Gastrocnemius medialis (tissue), 4 donors: ENCODE measurements around the gene CUX1.

Experiments used
- POLR2A ChIP-seq, 2 donors: fragments of 450-650 bp; IDR thresholded peaks; one replicate each; pipeline ENCODE4 v1.6.1; 2017; ENCODE audit warnings: antibody characterized with exemption in 2 of 2, mild to moderate bottlenecking in 2 of 2, moderate library complexity in 2 of 2
- TF ChIP-seq, protein P1 (sequence below), 5 experiments: fragments of 450-650 bp in 3 of 5; fragments of 200-600 bp in 2 of 5; sonication (generic) in 2 of 5; IDR thresholded peaks in 4 of 5; conservative IDR thresholded peaks in 1 of 5; 1 replicate in 4 of 5; 2 replicates in 1 of 5; pipeline ENCODE4 v1.5.1; 2016 to 2019; ENCODE audit warnings: antibody characterized with exemption in 5 of 5, mild to moderate bottlenecking in 3 of 5, moderate library complexity in 3 of 5

DNA sequence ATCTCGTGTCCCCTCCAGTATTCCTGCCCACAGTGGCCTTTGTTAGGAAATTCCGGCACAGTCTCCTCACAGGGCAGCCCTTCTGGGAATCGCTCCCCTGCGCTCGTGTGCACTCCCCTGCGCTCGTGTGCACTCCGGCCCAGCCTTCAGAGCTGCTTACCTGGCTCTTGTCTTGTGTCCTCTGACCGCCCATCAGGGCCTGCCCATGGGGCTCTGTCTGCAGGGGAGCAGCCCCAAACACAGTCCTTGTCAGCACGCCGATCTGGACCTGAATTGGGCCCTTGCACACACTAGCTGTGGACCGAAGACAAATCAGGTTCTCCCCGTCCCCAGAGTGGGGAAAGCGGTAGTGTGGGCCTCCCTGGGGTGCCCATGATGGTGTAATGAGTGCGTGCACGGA lies 179.4 kb downstream of the CUX1 start:
- TF ChIP-seq, protein P1, sequence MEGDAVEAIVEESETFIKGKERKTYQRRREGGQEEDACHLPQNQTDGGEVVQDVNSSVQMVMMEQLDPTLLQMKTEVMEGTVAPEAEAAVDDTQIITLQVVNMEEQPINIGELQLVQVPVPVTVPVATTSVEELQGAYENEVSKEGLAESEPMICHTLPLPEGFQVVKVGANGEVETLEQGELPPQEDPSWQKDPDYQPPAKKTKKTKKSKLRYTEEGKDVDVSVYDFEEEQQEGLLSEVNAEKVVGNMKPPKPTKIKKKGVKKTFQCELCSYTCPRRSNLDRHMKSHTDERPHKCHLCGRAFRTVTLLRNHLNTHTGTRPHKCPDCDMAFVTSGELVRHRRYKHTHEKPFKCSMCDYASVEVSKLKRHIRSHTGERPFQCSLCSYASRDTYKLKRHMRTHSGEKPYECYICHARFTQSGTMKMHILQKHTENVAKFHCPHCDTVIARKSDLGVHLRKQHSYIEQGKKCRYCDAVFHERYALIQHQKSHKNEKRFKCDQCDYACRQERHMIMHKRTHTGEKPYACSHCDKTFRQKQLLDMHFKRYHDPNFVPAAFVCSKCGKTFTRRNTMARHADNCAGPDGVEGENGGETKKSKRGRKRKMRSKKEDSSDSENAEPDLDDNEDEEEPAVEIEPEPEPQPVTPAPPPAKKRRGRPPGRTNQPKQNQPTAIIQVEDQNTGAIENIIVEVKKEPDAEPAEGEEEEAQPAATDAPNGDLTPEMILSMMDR (IDR thresholded peaks at IDR 0.05 in 4 of 5, conservative IDR thresholded peaks at IDR 0.05 in 1 of 5): no peak
- TF ChIP-seq POLR2A (IDR thresholded peaks at IDR 0.05): no peak
